ENCODE measurements around the gene CACFD1.

The CACFD1 gene

DNA sequence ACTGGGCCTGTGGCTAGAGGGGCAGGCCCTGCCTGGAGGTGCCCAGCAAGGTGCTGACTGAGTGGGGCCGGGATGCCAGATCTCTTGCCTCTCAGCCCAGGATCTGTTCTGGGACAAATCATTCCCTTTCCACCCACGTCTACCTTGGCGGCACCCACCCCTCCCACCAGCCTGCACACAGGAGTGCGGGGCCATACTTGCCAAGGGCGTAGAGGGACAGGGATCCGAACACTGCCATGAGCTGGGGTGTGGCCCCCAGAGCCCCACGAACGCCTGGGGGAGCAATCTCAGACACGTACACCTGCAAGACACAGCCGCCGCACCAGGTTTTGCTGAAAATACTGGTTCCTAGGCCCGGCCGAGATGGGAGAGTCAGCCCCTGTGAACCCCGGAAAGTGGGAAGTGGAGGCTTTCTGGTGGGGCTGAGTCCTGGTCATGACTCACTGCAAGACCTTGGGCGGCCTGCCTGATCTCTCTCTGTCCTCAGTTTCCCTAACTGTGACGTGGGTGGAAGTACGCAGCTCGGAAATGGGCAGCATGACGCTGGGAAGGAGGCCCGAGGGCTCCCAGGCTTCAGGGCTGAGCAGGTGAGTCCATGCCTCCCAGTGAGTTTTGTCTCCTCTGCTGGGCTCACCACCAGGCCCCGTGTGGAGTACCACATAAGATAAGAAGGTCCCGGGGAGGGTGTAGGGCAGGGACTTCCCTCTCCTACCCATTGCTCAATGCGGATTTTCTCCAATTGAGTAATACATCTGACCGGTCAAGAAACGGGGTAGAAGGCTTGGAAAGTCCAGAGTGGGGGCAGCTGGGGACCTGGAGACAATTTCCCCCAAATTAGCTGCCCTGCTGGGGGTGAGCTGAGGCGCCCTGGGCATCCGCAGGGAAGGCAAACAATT lies 16.5 kb downstream of the CACFD1 start:
- H3K4me3 ChIP-seq (ENCODE audit: low read length) = no peak overlapping the region
- TF ChIP-seq ZNF274 (IDR thresholded peaks at IDR 0.05; ENCODE audit: low read depth, low read length) = no peak

DNA sequence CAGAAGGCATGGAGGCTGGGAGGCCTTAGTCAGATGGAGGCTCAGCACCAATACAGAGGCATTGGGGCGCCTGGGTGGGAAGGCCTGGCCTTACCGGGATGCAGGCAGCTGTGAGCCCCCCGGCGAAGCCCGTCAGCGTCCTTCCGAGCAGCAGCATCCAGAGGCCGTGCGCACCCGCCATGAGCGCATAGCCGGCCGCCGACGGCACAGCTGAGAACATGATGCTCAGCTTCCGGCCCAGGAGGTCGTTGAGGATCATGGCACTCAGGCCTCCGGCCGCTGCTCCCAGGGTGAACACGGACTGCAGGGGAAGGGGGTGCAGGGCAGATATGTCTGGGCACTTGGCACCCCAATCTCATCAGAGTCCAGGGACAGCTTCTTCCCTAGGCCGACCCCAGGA lies 17.2 kb downstream of the CACFD1 start:
- no peak overlapping the region; the same call in 1 of the 2 replicates for H3K4me3 ChIP-seq (ENCODE audit: low read length)
- no peak for TF ChIP-seq ZNF274 (IDR thresholded peaks at IDR 0.05; ENCODE audit: low read depth, low read length)

DNA sequence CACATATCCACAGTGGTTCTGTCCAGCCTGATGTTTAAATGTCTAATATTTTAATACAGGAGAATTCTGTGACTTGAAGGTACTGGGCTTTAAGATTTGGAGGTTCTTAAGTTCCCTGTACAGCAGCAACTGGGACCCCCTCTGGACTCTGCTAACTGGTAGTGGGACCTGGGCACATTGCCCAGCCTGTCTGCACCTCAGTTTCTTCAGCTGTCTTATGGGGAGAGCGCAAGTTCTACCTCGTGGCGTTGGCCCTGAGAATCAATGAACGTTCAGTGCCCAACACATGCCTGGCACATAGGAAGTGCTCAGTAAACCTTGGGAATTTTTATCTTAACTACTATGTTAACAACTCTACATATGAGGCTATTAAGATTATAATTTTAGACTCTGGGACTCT lies 17.7 kb downstream of the CACFD1 start:
- peak overlapping the region; percentile 66; the same call in 1 of the 2 replicates for H3K4me3 ChIP-seq (ENCODE audit: low read length)
- TF ChIP-seq ZNF274 (IDR thresholded peaks at IDR 0.05; ENCODE audit: low read depth, low read length) = no peak

DNA sequence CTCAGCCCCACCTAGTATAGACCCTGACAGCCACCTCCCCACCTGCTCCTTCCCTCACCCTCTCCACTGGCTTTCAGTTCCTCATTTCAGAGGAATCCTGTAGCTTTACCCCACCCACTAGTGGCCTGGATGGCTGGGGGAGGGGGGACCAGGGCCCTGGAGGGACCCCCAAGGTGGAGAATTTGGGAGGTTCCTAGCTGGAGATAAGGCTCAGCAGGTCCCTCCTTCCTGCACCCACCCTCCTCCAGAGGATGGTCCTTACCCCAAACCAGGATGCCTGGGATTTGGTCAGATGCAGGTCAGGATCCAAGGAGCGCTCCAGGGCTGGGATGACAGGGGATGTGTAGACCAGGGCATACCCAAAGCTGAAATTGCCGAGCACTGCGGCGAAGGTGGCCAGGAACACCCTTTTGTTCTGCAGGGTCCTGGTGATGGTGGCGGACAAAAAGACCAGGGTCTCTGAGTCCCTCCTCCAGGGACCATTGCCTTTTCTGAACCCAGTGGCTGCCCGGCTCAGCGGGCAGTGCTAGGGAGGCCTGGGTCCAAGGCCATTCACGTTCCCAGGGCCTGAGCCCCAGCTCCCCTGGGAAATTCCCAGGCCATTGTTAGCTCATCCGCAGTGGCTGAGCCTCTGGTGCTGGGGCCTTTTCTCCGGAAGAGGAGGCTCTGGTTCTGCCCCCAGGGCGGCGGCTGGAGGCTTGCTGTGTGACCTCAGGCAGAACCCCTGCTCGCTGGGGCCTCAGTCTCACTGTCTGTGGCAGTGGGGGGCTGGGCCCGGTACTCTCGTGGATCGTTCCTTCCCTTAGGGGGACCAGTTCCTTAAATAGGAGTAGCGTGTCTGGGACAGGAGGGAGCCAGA lies 18.4 kb downstream of the CACFD1 start:
- no peak for TF ChIP-seq ZNF274 (IDR thresholded peaks at IDR 0.05; ENCODE audit: low read depth, low read length)

DNA sequence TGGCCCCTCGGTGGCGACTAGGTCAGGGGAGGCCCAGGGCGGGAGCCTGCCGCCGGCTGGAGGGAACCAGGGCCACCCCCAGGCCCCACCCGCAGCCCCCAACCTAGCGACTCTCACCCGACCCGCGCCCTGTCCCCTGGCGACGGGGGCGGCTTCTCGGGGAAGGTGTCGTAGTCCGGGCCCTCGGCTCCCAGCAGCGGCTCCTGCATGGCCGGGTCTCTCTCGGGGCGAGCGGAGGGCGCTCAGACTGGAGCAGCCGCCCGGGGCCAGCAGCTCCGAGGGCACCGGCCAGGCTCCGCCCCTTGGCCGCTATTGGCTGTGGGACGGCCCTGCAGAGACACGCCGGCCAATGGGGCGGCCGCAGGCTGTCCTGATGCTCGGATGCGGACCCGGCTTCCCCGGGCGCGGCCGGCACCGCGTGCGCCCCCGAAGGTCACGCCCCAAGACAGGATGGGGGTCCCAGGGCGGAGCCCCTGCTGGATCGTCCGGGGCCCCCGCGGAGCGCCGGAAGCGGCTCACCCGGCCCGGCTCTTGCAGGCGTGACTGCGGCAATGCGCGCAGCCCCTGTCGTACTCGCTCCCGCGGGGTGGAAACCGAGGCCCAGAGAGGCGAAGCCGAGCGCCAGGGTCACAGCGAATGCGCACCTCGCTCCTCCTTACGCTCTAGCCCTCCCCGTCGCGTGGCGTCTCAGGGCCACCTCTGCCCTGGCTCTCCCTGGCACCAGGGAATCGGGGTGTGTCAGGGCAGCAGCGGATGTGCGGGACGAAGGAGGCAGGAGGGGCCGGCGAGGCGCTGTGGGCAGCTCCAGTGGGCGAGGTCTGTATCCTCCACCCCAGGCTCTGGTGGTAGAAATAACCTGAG lies 19.3 kb downstream of the CACFD1 start, which contains the start of gene SLC2A6:
Gene SLC2A6 (minus strand): TSS at position 249 of the 861 bp plus-strand sequence. CDS start 40 bp downstream, at position 209.
- peak within 1 kb of the TSS; percentile 66 for H3K4me3 ChIP-seq (ENCODE audit: low read length)
- TF ChIP-seq ZNF274 (IDR thresholded peaks at IDR 0.05; ENCODE audit: low read depth, low read length) = no peak

More for the DNA sequence above, 18.4 kb downstream of the CACFD1 start:
- peak overlapping the region; percentile 66 for H3K4me3 ChIP-seq (ENCODE audit: low read length)

DNA sequence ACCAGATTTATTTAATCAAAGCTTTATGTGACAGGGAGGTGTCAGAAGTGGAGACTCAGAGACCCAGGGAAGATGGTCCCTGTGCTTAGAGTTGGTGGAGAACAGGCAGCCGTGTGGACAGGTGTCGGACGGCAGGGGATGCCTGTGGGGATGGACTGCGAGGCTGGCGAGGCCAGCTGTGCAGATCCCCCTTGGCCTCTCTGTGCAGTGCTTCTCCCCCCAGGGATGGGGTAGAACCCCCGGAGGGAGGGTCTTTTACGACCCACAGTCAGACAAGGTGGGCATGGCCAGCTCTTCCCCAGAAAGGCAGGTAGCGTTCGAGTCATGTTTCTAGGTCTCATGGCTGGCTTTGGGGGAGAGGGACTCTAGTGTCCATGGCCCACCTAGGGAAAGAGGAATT lies 23.8 kb downstream of the CACFD1 start:
- no peak for TF ChIP-seq ZNF274 (IDR thresholded peaks at IDR 0.05; ENCODE audit: low read depth, low read length)
- H3K4me3 ChIP-seq (ENCODE audit: low read length) = no peak overlapping the region

DNA sequence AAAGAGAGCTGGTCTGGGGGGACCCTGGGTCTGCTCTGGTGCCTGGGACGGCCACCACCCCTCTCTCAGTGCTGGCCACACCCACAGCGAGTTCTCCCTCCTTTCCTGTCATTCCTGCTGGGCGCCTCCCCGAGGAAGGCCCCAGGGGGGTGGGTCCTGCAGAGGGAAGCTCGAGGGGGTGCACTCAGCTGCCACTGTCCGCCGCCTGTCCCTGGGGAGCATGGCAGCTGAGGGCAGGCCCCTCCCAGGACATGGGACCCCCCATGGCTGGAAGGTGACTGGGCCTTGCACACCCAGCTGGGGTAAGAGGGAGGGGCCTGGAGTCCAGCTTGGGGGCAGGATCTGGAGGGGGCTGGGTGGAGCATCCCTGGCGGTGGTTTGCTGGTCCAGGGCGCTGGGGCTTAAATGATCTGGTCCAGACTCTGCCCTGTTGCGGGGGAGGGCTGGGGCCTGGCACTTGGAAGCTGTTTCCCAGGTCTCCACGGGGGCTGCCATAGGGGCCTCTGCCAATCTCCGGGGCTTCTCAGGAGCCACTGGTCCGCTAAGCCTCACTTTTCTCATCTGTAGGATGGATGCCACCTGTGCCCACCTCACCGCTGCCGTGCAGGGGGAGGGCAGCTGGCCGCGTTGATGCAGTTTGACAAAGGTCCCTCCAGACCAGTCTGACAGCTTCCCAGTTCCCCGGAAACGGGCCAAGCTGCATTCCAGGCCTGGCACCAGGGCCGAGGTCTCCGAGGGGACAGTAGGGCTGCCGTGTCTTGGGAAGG lies 25.1 kb downstream of the CACFD1 start:
- no peak overlapping the region for H3K4me3 ChIP-seq (ENCODE audit: low read length)
- TF ChIP-seq ZNF274 (IDR thresholded peaks at IDR 0.05; ENCODE audit: low read depth, low read length) = no peak

DNA sequence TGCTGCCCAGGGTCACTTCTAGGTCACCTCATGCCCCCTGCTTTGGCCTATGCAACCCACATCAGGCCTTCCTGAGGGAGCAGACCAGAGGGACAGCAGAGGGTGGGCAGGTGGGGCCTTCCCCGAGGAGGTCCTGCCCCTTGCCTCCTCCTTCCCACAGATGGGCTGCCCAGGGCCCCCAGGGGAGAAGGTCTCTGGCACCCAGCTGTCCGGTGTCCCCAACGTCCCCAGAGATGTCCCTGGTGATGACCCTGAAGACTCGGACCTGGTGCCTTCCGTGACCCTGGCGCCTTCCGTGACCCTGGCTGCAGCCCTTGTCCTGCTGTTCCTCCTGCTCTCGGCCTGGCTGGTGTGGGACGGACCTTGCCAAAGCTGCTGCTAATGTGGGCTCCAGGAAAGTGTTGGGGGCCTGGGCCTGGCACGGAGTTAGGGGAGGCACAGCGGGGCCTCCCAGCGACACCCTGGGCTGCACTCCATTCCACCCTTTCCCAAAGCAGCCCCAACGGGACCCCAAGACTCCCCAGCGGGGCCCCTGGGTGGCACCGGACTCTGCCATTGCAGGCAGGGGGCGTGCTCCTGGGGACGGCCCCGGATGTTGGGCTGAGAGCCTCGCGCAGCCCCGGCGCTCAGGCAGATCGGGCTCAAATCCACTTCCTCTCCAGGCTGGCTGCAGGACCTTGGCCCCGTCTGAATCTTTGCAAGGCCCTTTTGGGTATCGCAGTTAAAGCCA lies 25.9 kb downstream of the CACFD1 start:
- no peak overlapping the region; the same call in 1 of the 2 replicates for H3K4me3 ChIP-seq (ENCODE audit: low read length)
- no peak for TF ChIP-seq ZNF274 (IDR thresholded peaks at IDR 0.05; ENCODE audit: low read depth, low read length)

DNA sequence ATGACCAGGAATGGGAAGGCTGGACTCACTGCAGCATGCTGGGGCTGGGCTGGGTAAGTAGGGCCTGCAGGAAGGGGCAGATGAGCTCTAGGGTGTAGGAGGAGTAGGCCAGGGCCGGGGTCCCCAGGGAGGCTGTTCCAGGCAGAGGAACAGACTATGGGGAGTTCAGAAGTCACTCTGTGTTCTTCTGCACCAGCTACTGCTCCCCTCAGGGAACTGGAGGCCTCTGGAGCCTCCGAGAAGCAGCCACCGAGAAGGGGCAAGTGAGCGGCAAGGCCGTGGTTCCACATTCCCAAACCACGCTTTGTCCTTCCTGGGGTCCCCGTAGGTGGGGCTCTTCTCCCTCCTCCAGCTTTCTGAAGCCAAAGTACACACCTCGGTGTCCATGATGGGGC lies 27.6 kb downstream of the CACFD1 start:
- no peak for TF ChIP-seq ZNF274 (IDR thresholded peaks at IDR 0.05; ENCODE audit: low read depth, low read length)

DNA sequence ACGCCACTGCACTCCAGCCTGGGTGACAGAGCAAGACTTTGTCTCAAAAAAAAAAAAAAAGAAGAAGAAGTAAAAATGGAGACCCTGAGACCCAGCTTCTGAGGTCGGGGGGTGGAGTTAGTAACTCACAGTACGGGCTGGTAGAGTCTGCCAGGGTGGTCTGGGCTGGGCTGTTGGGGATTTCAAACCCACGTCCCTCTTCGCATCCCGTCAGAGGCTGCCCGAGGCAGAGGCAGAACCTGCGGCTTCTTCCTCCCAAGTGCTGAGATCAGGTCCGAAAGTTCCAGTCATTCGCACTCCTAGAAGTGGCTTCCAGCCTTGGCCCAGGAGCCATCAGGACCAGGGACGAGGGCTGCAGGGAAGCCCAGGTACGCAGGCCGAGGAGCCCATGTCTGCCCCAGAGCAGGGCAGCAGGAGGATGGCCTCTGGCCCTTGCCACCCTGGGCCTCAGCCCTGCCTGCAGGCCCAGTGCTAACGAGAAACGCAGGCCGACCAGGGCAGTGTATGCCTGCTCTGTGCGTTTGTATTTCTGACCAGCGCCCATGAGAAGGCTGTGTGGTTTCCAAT lies 29.0 kb downstream of the CACFD1 start:
- no peak overlapping the region for H3K4me3 ChIP-seq (ENCODE audit: low read length)
- TF ChIP-seq ZNF274 (IDR thresholded peaks at IDR 0.05; ENCODE audit: low read depth, low read length) = no peak

More for the DNA sequence above, 27.6 kb downstream of the CACFD1 start:
- H3K4me3 ChIP-seq (ENCODE audit: low read length) = no peak overlapping the region

DNA sequence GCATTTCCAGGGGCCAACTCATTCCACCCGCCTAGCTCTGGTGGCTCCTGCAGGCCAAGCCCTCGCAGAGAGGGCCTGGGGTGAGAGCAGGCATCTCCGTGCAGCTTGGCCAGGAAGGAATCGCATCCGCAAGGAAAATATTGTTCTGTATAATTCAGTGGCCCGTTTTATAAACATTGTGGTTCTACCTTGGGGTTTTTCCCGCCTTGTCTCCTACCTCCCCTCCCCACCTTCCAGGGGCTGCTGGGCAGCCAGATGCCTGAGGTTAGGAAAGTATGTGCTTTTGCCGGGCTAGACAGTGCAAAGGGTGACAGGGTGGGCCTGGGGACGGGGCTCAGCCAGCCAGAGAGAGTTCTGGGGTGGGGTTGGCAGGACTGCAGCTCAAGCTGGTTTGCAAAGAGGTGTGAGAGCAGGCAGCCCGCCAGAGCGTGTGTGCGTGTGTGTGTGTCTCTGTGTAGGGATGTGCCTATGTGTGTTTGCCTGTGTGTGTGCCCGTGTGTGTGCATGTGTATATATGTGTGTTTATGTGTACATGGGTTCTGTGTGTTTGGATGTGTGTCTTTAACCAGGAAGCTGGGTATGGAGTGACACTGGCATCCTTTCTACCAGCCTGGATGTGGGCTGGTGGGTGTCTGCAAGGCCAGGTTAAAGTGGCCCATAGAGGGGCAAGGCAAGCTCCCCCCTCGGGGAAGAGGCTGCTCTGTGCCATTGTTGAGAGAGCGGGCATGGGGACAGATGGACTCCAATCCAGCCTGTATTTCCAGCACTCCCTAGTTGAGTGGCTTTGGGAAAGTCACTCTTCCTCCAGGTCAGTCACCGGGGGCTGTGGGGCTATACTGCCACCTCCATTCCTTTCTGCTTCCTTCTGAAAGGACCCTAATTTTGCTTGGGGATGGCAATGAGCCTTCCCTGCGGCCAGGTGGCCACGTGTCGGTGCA lies 29.7 kb downstream of the CACFD1 start:
- TF ChIP-seq ZNF274 (IDR thresholded peaks at IDR 0.05; ENCODE audit: low read depth, low read length) = no peak
- no peak overlapping the region for H3K4me3 ChIP-seq (ENCODE audit: low read length)
